K562 (cell line): ENCODE data around the gene RUNDC1. TPM values are rescaled to one million over a fixed set of nuclear protein-coding genes. Genes with fewer than 3 reads are reported as not detected.

Experiments used
- BCLAF1 ChIP-seq, 2 experiments: fragments of 450-650 bp in 1 of 2; IDR thresholded peaks; 2 replicates each; pipeline ENCODE4 v1.6.1; 2011 to 2017; ENCODE audit warnings: low read depth in 2 of 2, antibody characterized with exemption in 1 of 2, borderline replicate concordance in 1 of 2, low read length in 1 of 2, mild to moderate bottlenecking in 1 of 2, mixed read lengths in 1 of 2; ENCODE audit not compliant: control insufficient read depth in 1 of 2
- CEBPZ ChIP-seq: fragments of 150-350 bp; IDR thresholded peaks from 2 replicates; pipeline ENCODE4 v1.6.1; 2014; ENCODE audit warnings: low read depth, mild to moderate bottlenecking, low read length, borderline replicate concordance
- FOXK2 ChIP-seq, 2 experiments: fragments of 450-650 bp; IDR thresholded peaks in 1 of 2; conservative IDR thresholded peaks in 1 of 2; 2 replicates each; pipeline ENCODE4 v1.6.1; 2016; ENCODE audit warnings: low read depth in 2 of 2, mild to moderate bottlenecking in 1 of 2
- HDAC2 ChIP-seq: fragments of 450-650 bp; IDR thresholded peaks from 2 replicates; pipeline ENCODE4 v1.6.1; 2016; ENCODE audit warnings: mild to moderate bottlenecking
- HDAC8 ChIP-seq: fragments of 450-650 bp; IDR thresholded peaks from 2 replicates; pipeline ENCODE4 v1.6.1; 2016; ENCODE audit warnings: mild to moderate bottlenecking, missing genetic modification characterization, moderate library complexity, missing compliant biosample characterization
- MECOM ChIP-seq: fragments of 250-450 bp; sonication (Bioruptor Pico); IDR thresholded peaks from 2 replicates; pipeline ENCODE4 v1.8.0; 2022; ENCODE audit warnings: inconsistent platforms
- NBN ChIP-seq: fragments of 450-650 bp; IDR thresholded peaks from 2 replicates; pipeline ENCODE4 v1.6.1; 2016; ENCODE audit warnings: low read depth, mild to moderate bottlenecking
- PATZ1 ChIP-seq: fragments of 250-450 bp; sonication (Bioruptor Pico); IDR thresholded peaks from 2 replicates; pipeline ENCODE4 v1.5.0; 2020; ENCODE audit warnings: mild to moderate bottlenecking, borderline replicate concordance
- PHB ChIP-seq: fragments of 250-450 bp; sonication (Bioruptor Pico); IDR thresholded peaks from 2 replicates; pipeline ENCODE4 v1.5.0; 2021
- THAP7 ChIP-seq: fragments of 250-450 bp; sonication (Bioruptor Pico); IDR thresholded peaks from 2 replicates; pipeline ENCODE4 v1.5.0; 2021
- TRIM24 ChIP-seq, 2 experiments: fragments of 450-650 bp; IDR thresholded peaks; 2 replicates each; pipeline ENCODE4 v1.6.1; 2016
- ZFX ChIP-seq: sonication (generic); formaldehyde crosslinking; IDR thresholded peaks from 2 replicates; pipeline ENCODE4 v1.8.0; 2022; ENCODE audit warnings: mild to moderate bottlenecking, missing genetic modification reagents, moderate library complexity
- ZNF224 ChIP-seq: sonication (generic); formaldehyde crosslinking; IDR thresholded peaks from 2 replicates; pipeline ENCODE4 v1.8.0; 2022; ENCODE audit warnings: mild to moderate bottlenecking, missing genetic modification reagents
- ZNF584 ChIP-seq: fragments of 200-800 bp; sonication (Bioruptor generic); IDR thresholded peaks from 2 replicates; pipeline ENCODE4 v1.6.1; 2016; ENCODE audit warnings: low read depth, mild to moderate bottlenecking, missing genetic modification characterization, missing compliant biosample characterization
- polyA plus RNA-seq, 8 experiments: library from polyadenylated mRNA; depleted of rRNA in 4 of 8; stranded (reverse) in 5 of 8; unstranded in 3 of 8; fragments of >200 nt; fragmentation: Nextera tagmentation in 2 of 8; fragmentation: Illumina TruSeq in 1 of 8; extraction: Ambion mirVana in 2 of 8; extraction: Trizol in 1 of 8; gene quantifications; 2 replicates each; pipeline versions ENCODE4 v1.2.1 to v1.2.3, GENCODE V29; 2011 to 2014; ENCODE audit warnings: inconsistent platforms in 1 of 8, missing spikeins in 1 of 8
- total RNA-seq, 7 experiments: library from RNA; depleted of rRNA in 6 of 7; stranded (reverse); fragments of >200 nt in 6 of 7; fragmentation: Illumina TruSeq in 2 of 7; extraction: Trizol in 2 of 7; gene quantifications; 2 replicates each; pipeline versions ENCODE4 v1.2.1 to v1.2.3, GENCODE V29; 2011 to 2021; ENCODE audit warnings: low replicate concordance in 1 of 7
- TF ChIP-seq, protein P1 (sequence below): IDR thresholded peaks from 2 replicates; pipeline ENCODE4 v1.6.1; 2014; ENCODE audit warnings: antibody characterized with exemption

Gene RUNDC1
- total and polyA plus RNA-seq, 9 of the 15 experiments (the other 6 are each of a cell fraction or from before 2014, with no cell fraction given) = 3.4 to 12.6 (median 9.4) TPM

GRCh38 chr17:42997984-42998938, 17.9 kb downstream of the RUNDC1 start, which contains the start of gene RPL27 (continued):
- TF ChIP-seq BCLAF1 (IDR thresholded peaks at IDR 0.05; ENCODE audit: borderline replicate concordance in 1 of 2, control insufficient read depth in 1 of 2, low read depth in 2 of 2, low read length in 1 of 2) (0 out of 4 replicates have a peak, but pooled peaks of 1 of the 2 experiments have one; percentile 50), ZNF224 (no peak), THAP7 (CRISPR knock-in tag) (no peak), HDAC8 (tag) (no peak), TRIM24 (IDR thresholded peaks at IDR 0.05) (peak in 1 of 2 experiments; percentile 81; a peak in 2 of 4 replicates), ZNF584 (CRISPR knock-in tag) (peak; percentile 59; the same call in 1 of the 2 replicates), NBN (peak; percentile 97; the same call in 1 of the 2 replicates), PATZ1 (CRISPR knock-in tag) (no peak), CEBPZ (no peak), PHB (CRISPR knock-in tag) (no peak), HDAC2 (peak; percentile 77), FOXK2 (conservative IDR thresholded peaks at IDR 0.05 in 1 of 2, IDR thresholded peaks at IDR 0.05 in 1 of 2; ENCODE audit: low read depth in 2 of 2) (peak; percentile 96 to 98), ZFX (CRISPR knock-in tag) (peak; percentile 99), MECOM (CRISPR knock-in tag) (no peak)
- TF ChIP-seq, protein P1, sequence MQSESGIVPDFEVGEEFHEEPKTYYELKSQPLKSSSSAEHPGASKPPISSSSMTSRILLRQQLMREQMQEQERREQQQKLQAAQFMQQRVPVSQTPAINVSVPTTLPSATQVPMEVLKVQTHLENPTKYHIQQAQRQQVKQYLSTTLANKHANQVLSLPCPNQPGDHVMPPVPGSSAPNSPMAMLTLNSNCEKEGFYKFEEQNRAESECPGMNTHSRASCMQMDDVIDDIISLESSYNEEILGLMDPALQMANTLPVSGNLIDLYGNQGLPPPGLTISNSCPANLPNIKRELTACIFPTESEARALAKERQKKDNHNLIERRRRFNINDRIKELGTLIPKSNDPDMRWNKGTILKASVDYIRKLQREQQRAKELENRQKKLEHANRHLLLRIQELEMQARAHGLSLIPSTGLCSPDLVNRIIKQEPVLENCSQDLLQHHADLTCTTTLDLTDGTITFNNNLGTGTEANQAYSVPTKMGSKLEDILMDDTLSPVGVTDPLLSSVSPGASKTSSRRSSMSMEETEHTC = peak; percentile 90; the same call in 1 of the 2 replicates
